B cell (primary cell): ENCODE results near the gene COL5A1. TPM values are rescaled to one million over a fixed set of nuclear protein-coding genes. Genes with fewer than 3 reads are reported as not detected.

Source experiments
- ATAC-seq: fragments of 200-7000 bp; cut with Tn5 transposase; one replicate; pipeline ENCODE4 v1.10.0; 2021; ENCODE audit warnings: low read depth, mild to moderate bottlenecking, moderate number of reproducible peaks, moderate library complexity
- CTCF ChIA-PET: fragments of 350-600 bp; sonication (Branson Sonifier 250); formaldehyde crosslinking; loops from one replicate; lab custom pipeline; 2021; ENCODE audit warnings: antibody characterized with exemption, inconsistent platforms; lab: Charles Lee
- POLR2A ChIA-PET: fragments of 350-600 bp; sonication (Branson Sonifier 250); formaldehyde crosslinking; loops from one replicate; lab custom pipeline; 2021; ENCODE audit warnings: antibody characterized with exemption; lab: Charles Lee
- DNase-seq: peaks from one replicate; pipeline ENCODE4 v3.0.0; 2013
- H2AFZ ChIP-seq: 2 replicates; pipeline ENCODE4 v1.6.1; 2012; ENCODE audit warnings: mild to moderate bottlenecking, low read depth, low read length; ENCODE audit not compliant: insufficient read depth, poor library complexity, severe bottlenecking
- H3K27ac ChIP-seq, 2 donors: 1 replicate in 1 of 2; 2 replicates in 1 of 2; pipeline ENCODE4 v1.5.1; 2012 to 2013; ENCODE audit warnings: low read length in 2 of 2, mild to moderate bottlenecking in 2 of 2, moderate library complexity in 1 of 2
- H3K27me3 ChIP-seq, 4 experiments: fragments of 200-600 bp in 1 of 4; sonication (generic) in 1 of 4; replicated peaks in 1 of 4; 1 replicate in 2 of 4; 2 replicates in 2 of 4; pipeline versions ENCODE4 v1.6.1 to v1.7.0; 2013 to 2016; ENCODE audit warnings: low read length in 3 of 4, mild to moderate bottlenecking in 2 of 4, mixed read lengths in 1 of 4, moderate library complexity in 1 of 4; ENCODE audit not compliant: insufficient read depth in 4 of 4, control insufficient read depth in 3 of 4; ENCODE audit errors: control extremely low read depth in 1 of 4
- H3K36me3 ChIP-seq, 2 experiments: replicated peaks in 1 of 2; 1 replicate in 1 of 2; 2 replicates in 1 of 2; pipeline versions ENCODE4 v1.6.1 to v1.7.1; 2013; ENCODE audit warnings: low read length in 1 of 2; ENCODE audit not compliant: insufficient read depth in 2 of 2, control insufficient read depth in 1 of 2; ENCODE audit errors: control extremely low read depth in 1 of 2, extremely low read depth in 1 of 2
- H3K4me1 ChIP-seq, 2 donors: fragments of 200-600 bp in 1 of 2; sonication (generic) in 1 of 2; 1 replicate in 1 of 2; 2 replicates in 1 of 2; pipeline versions ENCODE4 v1.5.1 to v1.6.1; 2013 to 2017; ENCODE audit warnings: low read length in 2 of 2; ENCODE audit not compliant: control insufficient read depth in 2 of 2, insufficient read depth in 2 of 2
- H3K4me2 ChIP-seq: replicated peaks from 2 replicates; pipeline ENCODE3; 2012; ENCODE audit warnings: mild to moderate bottlenecking, low read depth, low read length; ENCODE audit not compliant: poor library complexity, severe bottlenecking
- H3K4me3 ChIP-seq, 5 experiments: fragments of 200-600 bp in 1 of 5; sonication (generic) in 1 of 5; 1 replicate in 3 of 5; 2 replicates in 2 of 5; pipeline versions ENCODE4 v1.5.1 to v1.7.0; 2011 to 2016; ENCODE audit warnings: low read length in 4 of 5, mild to moderate bottlenecking in 4 of 5, low read depth in 2 of 5, control low read depth in 1 of 5, moderate library complexity in 1 of 5; ENCODE audit not compliant: insufficient read depth in 1 of 5; ENCODE audit errors: control extremely low read depth in 1 of 5, extremely low read depth in 1 of 5
- H3K79me2 ChIP-seq: fragments of 200-600 bp; sonication (generic); one replicate; pipeline ENCODE4 v1.6.0; 2016; ENCODE audit warnings: low read length; ENCODE audit not compliant: control insufficient read depth, insufficient read depth
- H3K9ac ChIP-seq: fragments of 200-600 bp; sonication (generic); 2 replicates; pipeline ENCODE4 v1.6.1; 2017; ENCODE audit warnings: mild to moderate bottlenecking, low read length, moderate library complexity
- H3K9me3 ChIP-seq, 3 donors: one replicate each; pipeline versions ENCODE4 v1.6.1 to v1.7.1; 2013; ENCODE audit warnings: low read length in 2 of 3; ENCODE audit not compliant: control insufficient read depth in 2 of 3, insufficient read depth in 1 of 3; ENCODE audit errors: control extremely low read depth in 1 of 3
- H4K20me1 ChIP-seq: 2 replicates; pipeline ENCODE4 v1.6.0; 2012; ENCODE audit warnings: mild to moderate bottlenecking, low read length; ENCODE audit not compliant: insufficient read depth, control insufficient read depth, poor library complexity, severe bottlenecking
- H3K27ac Mint-ChIP-seq: one replicate; pipeline ENCODE4 v1.8.0; 2021; ENCODE audit warnings: mixed read lengths
- H3K27me3 Mint-ChIP-seq: one replicate; pipeline ENCODE4 v1.8.0; 2021; ENCODE audit warnings: mixed read lengths
- H3K4me1 Mint-ChIP-seq: one replicate; pipeline ENCODE4 v1.8.0; 2021; ENCODE audit warnings: mixed read lengths
- H3K4me3 Mint-ChIP-seq: one replicate; pipeline ENCODE4 v1.8.0; 2021; ENCODE audit warnings: mixed read lengths
- H3K9me3 Mint-ChIP-seq: one replicate; pipeline ENCODE4 v1.8.0; 2022; ENCODE audit warnings: mixed read lengths; ENCODE audit not compliant: insufficient read depth
- CTCF ChIP-seq: fragments of 200-600 bp; IDR thresholded peaks from one replicate; pipeline ENCODE4 v1.8.0; 2022; ENCODE audit warnings: antibody characterized with exemption, mild to moderate bottlenecking
- EZH2 ChIP-seq: IDR thresholded peaks from 2 replicates; pipeline ENCODE4 v1.6.1; 2012; ENCODE audit warnings: borderline replicate concordance, low read depth, mild to moderate bottlenecking, moderate library complexity, low read length; ENCODE audit not compliant: insufficient read depth, poor library complexity, severe bottlenecking
- WGBS: methylation state at CpG from one replicate; pipeline ENCODE4 v1.1.5; 2013; ENCODE audit warnings: missing lambda C conversion rate; ENCODE audit not compliant: insufficient coverage; 5-methylcytosine and 5-hydroxymethylcytosine counted together
- intact Hi-C: fragments of 100-400 bp; cut with micrococcal nuclease; formaldehyde crosslinking; loops from one replicate; pipeline ENCODE4 v1.10.0; 2022
- polyA plus RNA-seq: library from polyadenylated mRNA; depleted of rRNA; stranded (reverse); fragments of >200 nt; gene quantifications from 2 replicates; pipeline ENCODE4 v1.2.3, GENCODE V29; 2012
- total RNA-seq, 2 donors: library from RNA; stranded (reverse); fragments of 120-200 nt in 1 of 2; gene quantifications; 1 replicate in 1 of 2; 2 replicates in 1 of 2; pipeline versions ENCODE4 v1.2.3 to v1.2.4, GENCODE V29; 2013 to 2022

Gene COL5A1
- total and polyA plus RNA-seq, 2 donors (not counting 1 experiment from before 2014, with no cell fraction given): 0.06 TPM; not detected in 1

GRCh38 chr9:134808447-134808792 is 166.8 kb downstream of the COL5A1 start:
- no peaks in the 10 kb centered on the region for H3K4me1 ChIP-seq

GRCh38 chr9:134809292-134809691 is 167.7 kb downstream of the COL5A1 start:
- Histone ChIP-seq H3K9me3 (no peaks in the 10 kb centered on the region), H2AFZ (no peak overlapping the region), H3K4me3 (no peak overlapping the region), H3K9ac (no peak overlapping the region), H3K79me2 (no peaks in the 10 kb centered on the region), H3K27me3 (no peaks in the 10 kb centered on the region), H3K27ac (no peak overlapping the region), H3K4me2 (no peak overlapping the region), H3K4me1 (no peaks in the 10 kb centered on the region), H3K36me3 (no peaks in the 10 kb centered on the region), H4K20me1 (no peaks in the 10 kb centered on the region)
- Mint-ChIP-seq H3K27ac (no peak overlapping the region), H3K9me3 (no peaks in the 10 kb centered on the region), H3K4me1 (no peaks in the 10 kb centered on the region), H3K27me3 (no peaks in the 10 kb centered on the region), H3K4me3 (no peak overlapping the region)
- 91% methylated on average over 15 of the region's 15 CpGs for WGBS
- TF ChIP-seq CTCF (no peak), EZH2 (no peak)
- intact Hi-C loops: no loop called here
- POLR2A ChIA-PET: no interaction called here
- no peak for DNase-seq
- CTCF ChIA-PET: no interaction called here
- ATAC-seq: no peak

More at GRCh38 chr9:134808447-134808792, 166.8 kb downstream of the COL5A1 start:
- H3K4me2 ChIP-seq: no peak overlapping the region
- POLR2A ChIA-PET: no interaction called here
- Mint-ChIP-seq H3K9me3 (no peaks in the 10 kb centered on the region), H3K4me3 (no peak overlapping the region), H3K27ac (no peak overlapping the region), H3K4me1 (no peaks in the 10 kb centered on the region), H3K27me3 (no peaks in the 10 kb centered on the region)
- H3K79me2 ChIP-seq: no peaks in the 10 kb centered on the region
- H4K20me1 ChIP-seq: no peaks in the 10 kb centered on the region
- DNase-seq: no peak
- no peak for ATAC-seq
- H3K9me3 ChIP-seq: no peaks in the 10 kb centered on the region
- H3K9ac ChIP-seq: no peak overlapping the region
- no peak overlapping the region for H3K27ac ChIP-seq
- H3K27me3 ChIP-seq: no peaks in the 10 kb centered on the region
- CTCF ChIA-PET: no interaction called here
- intact Hi-C loops: no loop called here
- H3K36me3 ChIP-seq: no peaks in the 10 kb centered on the region
- WGBS: 93% methylated on average over 5 of the region's 6 CpGs
- no peak overlapping the region for H3K4me3 ChIP-seq
- TF ChIP-seq CTCF: no peak
- no peak for TF ChIP-seq EZH2
- no peak overlapping the region for H2AFZ ChIP-seq
